GM18868 (cell line): ENCODE results near the gene SLC27A1.

ENCODE experiments used
- ATAC-seq: cut with Tn5 transposase; IDR thresholded peaks from one replicate; pipeline ENCODE4 v1.9.1; 2021; ENCODE audit warnings: mild to moderate bottlenecking, moderate library complexity; ENCODE audit not compliant: unreplicated experiment

Gene SLC27A1

DNA sequence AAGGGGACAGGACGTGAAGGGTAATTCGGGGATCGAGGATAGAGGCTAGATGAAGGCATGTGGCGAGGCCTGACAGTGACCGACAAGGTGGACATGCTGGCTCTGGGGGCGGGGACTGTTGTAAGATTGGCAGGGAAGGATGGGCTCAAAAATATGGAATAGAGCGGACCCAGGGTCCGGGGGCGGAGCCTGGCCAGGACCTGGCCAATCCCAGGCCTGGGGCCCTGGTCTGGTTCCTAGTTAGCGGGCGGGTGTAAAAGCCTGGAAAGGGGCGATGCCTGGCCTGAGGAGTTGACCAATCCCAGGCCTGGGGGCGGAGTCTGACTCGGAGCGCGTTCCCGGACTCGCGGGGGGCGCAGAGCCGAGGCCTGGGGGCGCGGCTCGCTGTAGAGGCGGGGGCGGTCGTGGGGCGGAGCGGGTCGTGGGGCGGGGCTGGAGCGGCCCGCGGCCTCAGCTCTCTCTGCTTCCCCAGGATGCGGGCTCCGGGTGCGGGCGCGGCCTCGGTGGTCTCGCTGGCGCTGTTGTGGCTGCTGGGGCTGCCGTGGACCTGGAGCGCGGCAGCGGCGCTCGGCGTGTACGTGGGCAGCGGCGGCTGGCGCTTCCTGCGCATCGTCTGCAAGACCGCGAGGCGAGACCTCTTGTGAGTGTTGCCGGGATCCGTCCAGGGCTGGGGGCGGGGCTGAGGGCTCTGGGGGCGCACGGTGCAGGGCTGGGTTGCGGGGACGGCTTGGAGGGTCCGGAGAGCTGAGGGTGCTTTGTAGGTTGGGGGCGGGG, at the start of gene SLC27A1:
Gene SLC27A1, plus strand, starts transcription at position 457 of the 774 bp plus-strand sequence. Its CDS starts 17 bp downstream, at position 474.
- ATAC-seq, result peak; percentile 80

DNA sequence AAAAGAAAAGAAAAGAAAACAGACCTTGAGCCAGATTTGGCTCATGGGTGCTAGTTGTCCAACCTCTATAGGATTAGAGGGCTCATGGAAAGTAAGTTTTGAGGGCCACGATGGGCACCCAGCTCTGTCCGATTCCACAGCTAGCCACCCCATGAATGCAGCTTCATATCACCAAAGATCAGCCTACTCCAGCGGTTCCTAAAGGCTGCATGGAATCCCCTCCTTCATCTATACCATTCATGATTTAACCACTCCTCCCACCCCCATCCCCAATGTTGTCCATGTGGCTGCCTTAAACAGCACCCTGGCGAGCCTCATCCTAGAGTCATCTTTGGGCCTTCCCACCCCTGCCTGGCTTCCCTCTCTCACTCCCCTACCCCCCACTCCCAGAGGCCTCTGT, 48.4 kb upstream of the SLC27A1 start:
- no peak for ATAC-seq

DNA sequence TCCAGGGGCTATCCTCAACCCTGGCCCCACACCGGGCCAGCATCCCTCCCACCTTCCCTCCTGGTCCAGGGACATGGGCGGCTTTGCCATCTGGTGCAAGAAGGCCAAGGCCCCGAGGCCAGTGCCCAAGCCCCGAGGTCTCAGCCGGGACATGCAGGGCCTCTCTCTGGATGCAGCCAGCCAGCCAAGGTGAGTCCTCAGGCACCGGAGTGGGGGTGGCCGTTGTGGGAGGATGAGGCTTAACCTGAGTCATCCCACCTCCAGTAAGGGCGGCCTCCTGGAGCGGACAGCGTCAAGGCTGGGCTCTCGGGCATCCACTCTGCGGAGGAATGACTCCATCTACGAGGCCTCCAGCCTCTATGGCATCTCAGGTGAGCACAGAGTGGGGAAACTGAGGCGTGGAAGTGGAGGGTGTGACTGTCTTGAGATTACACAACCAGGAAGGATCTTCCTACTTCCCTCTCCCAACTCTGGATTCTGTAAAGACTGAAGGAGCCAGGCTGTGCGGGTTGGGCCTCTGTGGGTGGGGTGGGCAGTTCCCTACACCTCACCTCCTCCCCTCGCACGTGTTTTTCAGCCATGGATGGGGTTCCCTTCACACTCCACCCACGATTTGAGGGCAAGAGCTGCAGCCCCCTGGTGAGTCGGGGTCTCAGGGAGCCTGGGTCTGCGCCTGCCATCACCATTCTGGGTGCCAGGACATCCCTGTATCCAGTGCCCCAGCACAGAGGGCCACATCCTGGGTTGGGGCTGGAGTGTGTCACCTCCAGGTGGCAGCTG, 46.7 kb upstream of the SLC27A1 start:
- no peak for ATAC-seq

DNA sequence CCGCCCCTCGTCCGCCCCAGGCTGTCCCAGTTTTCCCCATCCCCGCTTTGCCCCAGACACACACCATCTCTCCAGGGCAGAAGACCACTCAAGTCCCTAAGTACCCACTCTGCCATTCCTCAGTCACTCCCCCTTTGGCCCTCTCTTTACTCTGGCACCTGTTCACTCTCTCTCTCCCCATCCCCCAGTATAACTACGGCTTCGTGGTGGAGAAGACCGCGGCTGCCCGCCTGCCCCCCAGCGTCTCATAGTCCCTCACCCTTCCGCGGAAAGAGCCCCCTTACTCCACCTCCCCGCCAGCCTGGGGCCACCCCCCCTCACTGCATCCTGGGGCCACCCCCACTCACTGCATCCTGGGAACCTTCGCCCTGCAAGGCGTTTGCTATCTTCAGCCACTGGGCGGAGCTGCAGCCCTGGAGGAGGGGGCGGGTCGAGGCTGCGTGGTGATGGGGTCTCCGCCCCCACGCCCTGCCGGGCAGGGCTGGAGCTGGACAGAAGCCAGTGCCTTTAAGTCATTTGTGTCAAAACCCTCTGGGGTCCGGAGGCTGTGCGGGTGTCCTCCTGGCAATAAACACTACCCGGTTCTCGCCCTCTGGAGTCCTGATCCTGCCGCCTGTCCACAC, 45.5 kb upstream of the SLC27A1 start:
- no peak for ATAC-seq

DNA sequence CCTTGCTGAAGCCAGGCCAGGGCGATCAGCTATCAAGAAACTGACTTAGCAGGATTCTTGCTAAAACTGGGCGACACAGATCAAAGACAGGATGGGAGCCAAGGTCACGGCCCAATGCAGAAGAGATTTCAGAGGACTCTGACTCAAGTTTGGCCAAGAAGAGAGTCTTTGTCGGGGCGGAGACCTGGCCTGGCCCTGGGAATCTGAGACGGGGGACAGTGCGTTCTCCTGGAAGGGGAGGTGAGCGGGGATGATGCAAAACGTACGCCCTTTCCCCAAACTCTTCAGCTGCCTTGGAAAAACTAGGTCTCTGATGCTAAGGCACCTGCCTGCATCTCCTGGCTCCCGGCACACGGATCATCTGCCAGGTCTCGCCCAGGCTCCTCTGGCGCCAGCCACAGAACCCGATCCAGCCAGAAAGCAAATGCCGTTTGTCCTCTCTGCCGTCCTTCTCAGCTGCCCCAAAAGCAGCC, 40.6 kb upstream of the SLC27A1 start:
- ATAC-seq, result no peak

DNA sequence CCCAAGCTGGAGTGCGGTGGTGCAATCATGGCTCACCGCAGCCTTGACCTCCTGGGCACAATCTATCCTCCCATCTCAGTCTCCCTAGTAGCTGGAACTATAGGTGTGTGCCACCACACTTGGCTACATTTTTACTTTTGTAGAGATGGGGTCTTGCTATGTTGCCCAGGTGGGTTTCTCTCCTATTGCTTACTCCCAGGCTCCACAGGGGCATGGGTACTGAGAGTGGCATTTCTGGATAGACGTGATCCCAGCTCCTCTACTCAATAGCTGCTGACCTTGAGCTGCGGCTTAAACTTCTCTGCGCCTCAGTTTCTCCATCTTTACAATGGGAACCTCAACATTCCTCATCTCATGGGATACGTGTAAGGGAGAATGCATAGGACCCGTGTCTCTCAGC, 38.9 kb upstream of the SLC27A1 start:
- no peak for ATAC-seq

DNA sequence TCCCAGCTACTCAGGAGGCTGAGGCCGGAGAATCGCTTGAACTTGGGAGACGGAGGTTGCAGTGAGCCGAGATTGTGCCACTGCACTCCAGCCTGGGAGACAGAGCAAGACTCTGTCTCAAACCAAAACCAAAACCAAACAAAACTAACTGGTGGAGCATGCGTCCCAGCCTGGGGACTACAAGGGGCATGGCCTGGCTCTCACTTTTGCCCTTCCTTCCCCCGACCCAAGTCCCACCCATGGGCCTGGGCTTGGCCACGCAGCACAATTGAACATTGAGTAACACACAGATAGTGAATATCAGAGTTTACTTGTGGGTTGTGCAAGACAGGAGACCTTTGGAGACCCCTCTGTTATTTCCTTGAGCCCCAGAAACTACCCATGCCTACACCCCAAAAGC, 35.1 kb upstream of the SLC27A1 start:
- no peak for ATAC-seq

DNA sequence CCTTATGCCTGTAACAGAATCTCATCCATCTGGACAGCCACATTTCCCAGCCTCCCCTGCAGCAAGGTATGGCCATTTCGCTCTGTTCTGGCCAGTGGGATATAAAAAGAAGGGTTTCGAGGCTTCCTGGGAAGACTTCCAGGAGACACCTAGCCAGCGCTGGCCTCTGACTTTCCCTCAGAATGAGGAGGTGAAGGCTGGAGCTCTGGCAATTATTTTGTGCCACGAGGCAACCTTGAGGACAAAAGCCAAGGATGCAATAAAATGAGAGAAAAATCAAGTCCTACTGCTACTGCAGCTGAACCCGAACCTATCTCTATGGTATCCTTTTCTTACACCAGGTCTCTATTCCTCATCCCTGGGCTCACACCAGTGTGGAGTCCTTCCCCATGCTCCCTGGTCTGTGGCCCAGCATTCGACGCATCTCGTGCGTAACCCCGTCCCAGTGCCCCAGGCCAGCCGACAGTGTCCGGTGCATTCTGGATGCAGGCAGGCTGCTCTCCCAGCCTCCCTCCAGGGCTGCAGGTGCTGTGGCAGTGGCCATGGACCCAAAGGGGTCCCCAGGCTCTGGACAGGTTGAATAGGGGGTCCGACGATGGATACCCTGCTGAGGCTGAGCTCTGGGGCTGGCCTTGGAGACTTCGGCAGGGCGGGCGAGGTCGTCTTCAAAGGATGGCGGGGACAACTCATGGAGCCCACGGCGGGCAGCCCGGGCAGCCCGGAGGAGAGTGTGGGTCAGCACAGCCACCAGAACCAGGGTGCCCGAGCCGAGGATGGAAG, 34.0 kb upstream of the SLC27A1 start:
- no peak for ATAC-seq

DNA sequence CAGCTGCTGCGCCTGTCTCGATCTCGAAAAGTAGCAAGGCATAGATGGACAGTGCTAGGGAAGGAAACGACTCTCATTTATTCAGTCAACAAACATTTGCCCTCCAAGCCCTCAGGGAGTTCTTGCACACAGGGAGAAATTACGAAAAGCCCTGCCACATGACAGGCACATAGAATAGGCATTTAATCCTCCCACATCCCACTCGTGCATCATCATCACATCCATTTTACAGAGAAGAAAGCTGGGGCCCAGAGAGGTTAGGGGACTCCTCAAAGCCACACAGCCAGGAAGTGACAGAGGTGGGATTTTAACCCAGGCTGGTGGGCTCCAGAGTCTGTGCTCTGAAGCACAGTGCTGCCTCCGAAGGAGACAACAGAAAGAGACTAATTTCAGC, 33.5 kb upstream of the SLC27A1 start:
- no peak for ATAC-seq

DNA sequence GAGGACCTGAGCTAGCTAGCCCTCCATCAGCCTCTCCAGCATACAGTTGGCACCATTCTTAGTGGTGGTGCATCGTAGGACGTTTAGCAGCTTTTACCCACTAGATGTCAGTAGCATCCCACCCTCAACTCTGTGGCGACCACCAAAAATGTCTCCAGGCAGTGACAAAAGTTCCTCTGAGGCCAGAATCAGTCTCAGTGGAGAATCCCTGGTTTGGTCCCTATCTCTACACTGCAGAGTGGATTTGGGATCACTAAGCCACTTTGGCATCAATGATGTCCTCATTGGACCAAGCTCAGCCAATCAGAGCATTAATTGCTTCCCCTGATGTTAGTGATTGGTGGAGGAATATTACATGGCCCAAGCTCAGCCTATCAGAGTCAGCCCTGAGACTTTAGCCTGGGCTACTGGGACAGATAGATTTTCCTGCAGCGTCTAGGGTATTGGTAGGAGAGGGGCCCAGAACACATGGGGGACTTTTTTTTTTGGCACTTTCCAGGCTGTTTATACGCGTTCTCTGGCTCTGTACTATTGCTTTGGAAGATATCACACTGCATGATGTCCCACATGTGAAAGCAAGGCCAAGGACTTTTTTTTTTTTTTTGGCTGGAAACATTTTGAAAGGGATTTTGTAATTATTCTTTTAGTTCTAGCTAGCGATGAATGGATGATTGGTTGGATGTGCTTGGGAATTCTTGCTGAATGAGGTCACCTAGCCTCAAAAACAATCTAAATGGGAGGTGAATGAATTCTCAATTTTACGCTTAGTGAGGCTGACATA, 28.9 kb upstream of the SLC27A1 start:
- ATAC-seq, result no peak

DNA sequence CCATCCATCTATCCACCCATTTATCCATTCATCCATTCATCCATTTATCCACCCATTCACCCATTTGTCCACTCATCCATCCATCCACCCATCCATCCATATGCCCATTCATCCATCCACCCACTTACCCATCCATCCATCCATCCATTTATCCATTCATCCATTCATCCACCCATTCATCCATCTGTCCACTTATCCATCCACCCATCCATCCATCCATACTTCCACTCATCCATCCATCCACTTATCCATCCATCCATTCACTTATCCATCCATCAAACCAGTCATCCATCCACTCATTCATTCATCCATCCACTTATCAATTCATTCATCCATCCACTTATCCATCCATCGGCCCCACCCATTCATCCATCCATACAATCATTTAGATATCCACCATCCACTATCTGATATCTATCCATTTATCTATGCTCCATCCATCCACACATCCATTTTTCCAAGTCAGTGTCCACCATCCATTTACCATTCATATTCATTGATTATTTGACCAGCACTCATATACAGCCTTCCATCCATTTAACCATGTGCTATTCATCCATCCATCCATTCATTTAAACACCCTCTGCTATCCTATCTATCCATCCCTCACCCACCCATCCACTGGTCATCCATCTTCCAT, 24.7 kb upstream of the SLC27A1 start:
- ATAC-seq, result no peak

DNA sequence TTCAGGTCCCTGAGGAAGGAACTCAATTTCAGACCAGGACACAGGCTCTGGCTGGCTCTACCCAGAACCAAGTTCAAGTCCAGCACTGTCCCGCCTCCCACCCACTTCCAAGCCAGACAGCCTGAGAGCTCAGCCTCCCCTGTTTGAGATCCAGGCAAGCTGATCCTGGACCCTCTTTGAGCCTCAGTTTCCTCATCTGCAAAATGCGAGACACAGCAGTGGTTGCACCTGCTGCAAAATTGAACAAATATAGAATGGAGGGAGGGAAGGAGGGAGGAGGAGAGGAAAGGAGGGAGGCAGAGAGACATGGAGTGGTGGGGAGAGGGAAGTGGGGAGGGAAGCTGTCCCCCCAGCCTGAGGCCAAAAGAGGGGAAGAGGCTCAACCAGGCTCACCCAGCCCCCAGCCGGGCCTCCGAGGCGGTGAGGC, 22.6 kb upstream of the SLC27A1 start:
- no peak for ATAC-seq

DNA sequence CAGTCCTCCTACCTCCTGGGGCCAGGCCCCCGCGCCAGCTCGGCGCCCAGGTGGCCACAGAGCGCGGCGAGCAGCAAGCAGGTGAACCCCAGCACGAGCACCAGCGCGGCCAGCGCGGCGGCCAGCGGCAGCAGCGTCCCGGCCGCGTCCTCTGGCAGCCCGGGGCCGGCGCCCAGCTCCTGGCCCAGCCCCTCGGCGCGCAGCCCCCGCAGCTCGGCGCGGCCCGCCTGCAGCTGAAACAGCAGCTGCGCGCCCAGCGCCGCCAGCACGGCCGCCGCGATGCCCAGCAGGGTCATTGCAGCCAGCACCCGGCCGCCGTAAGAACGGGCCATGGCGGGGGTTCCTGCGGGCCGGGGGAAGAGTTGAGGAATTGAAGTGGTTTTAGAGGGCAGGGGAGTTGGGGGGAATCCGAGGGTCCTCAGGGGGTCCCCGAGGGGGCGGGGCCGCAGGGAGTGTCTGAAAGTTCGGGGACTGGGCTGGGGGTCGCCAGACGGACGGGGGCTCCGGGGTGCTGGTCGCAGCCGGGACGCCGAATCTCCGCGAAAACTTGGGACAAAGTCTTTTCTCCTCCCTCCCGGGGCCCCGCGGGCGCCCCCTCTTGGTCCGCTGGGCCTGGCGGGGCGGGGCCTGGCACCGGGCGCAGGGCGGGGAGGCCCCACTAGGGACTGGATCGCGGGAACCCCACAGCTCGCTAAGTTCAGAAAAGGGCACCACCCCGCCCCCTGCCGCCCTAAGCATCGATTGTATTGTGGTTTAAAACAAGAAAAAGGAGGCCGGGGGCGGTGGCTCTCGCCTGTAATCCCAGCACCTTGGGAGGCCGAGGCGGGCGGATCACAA, 22.0 kb upstream of the SLC27A1 start, which contains the start of gene TMEM221:
Gene TMEM221, minus strand, starts transcription at position 538 of the 837 bp plus-strand sequence. Its CDS starts 206 bp downstream, at position 332.
- ATAC-seq, result no peak

DNA sequence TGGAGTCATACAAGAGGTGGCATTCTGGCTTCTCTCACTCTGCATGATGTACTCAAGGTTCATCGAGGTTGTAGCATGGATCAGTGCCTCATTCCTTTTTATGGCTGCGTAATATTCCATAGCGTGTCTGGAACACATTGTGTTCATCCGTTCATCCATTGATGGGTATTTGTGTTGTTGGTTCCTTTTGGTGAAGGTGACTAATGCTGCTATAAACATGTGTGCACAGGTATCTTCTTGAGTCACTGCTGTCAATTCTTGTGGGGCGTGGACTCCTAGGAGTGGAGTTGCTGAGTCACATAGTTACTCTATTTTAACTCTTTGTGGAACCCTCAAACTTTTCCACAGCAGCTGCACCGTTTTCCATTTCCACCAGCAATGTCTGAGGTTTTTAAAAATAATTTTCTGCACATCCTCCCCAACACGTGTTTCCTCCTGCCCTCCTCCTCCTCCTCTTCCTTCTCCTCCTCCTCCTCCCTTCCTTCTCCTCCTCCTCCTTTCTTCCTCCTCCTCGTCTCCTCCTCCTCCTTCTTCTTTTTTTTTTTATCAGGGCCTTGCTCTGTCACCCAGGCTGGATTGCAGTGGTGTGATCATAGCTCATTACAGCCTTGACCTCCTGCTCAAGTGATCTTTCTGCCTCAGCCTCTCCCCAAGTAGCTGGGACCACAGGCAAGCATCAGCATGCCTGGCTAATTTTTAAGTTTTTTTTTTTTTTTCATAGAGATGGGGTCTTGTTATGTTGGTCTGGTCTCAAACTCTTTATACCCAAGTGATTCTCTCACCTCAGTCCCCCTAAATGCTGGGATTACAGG, 19.9 kb upstream of the SLC27A1 start:
- no peak for ATAC-seq

DNA sequence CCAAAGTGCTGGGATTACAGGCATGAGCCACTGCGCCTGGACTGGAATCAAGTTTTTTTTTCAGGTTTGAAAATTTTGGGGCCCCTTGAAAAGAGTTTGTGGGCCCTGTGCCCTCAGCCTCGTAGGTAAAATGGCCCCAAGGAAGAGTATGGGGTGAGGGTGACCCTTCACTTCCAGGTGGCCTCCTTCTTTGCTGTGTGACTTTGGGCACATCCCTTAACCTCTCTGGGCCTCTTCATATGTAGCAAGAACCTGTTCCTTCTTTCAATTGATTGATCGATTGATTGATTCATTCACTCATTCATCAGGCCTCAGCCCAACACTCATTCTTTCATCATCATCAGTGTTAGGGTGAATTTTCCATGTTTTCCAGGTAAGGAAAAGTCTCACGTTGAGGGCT, 18.5 kb upstream of the SLC27A1 start:
- no peak for ATAC-seq

DNA sequence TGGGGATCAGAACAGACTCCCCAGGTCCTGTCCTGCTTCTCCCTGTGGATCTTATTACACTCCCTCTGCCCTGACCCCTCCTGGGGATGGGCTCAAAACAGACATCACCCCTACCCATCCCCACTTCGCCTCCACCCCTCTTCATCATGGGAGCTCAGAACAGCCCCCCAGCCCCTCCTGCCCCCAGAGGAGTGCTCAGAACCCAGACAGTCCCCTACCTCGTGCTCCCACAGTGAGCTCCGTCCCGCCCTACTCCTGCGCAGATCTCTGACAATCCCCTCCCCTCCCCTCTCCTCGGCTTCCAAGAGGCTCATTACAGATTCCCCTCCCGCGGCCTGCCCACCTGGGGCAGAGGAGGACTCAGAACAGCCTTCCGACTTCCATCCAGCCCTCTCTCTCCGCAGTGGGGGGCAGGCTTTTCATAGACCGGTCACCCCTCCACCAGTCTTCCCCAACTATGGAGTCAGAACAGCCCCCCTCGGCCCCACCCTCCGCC, 15.7 kb upstream of the SLC27A1 start:
- no peak for ATAC-seq

DNA sequence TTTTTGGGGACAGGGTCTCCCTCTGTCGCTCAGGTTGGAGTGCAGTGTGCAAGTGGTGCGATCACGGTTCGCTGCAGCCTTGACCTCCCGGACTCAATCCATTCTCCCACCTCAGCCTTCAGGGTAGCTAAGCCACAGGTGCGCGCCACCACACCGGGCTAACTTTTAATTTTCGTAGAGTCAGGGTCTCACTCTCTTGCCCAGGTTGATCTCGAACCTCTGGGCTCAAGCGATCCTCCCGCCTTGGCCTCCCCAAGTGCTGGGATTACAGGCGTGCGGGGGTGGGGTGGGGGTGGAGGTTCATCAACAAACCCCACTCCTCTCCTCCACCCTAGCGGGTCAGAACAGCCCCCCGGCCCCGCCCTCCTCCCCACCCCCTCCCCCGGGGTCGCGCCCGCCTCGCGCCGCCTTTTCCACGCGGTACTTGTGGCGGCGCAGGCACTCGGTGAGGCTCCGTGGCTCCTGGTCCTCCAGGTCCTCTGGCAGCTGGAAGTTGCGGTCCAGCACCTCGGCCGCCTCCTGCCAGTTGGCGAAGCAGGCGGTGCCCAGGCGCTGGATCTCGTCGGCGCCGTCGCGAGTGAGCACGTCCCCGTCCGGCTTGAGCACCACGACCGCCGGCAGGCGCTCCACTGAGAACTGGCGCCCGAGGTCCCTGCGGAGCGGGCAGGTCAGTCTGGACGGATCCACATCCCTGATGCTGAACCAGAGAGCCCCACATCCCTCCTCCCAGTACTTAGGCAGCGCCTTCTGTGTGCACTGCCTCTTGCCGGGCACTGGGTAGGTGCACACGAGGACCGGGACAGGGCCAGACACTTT, 14.8 kb upstream of the SLC27A1 start:
- no peak for ATAC-seq
